Lower lobe of right lung (tissue), 2 donors: ENCODE results near the gene DCAF5. TPM values are rescaled to one million over a fixed set of nuclear protein-coding genes. Genes with fewer than 3 reads are reported as not detected.

Source experiments
- ATAC-seq, 2 donors: fragments of 200-7000 bp; cut with Tn5 transposase; one replicate each; pipeline ENCODE4 v1.9.1; 2020 to 2022; ENCODE audit warnings: mild to moderate bottlenecking in 2 of 2, moderate library complexity in 2 of 2
- DNase-seq: peaks from one replicate; pipeline ENCODE4 v3.0.0-alpha.2; 2020
- H3K27ac ChIP-seq: fragments of 200-600 bp; one replicate; pipeline ENCODE4 v1.8.0; 2022
- H3K27me3 ChIP-seq: fragments of 200-600 bp; one replicate; pipeline ENCODE4 v1.8.0; 2022; ENCODE audit warnings: low read depth
- H3K36me3 ChIP-seq: fragments of 200-600 bp; one replicate; pipeline ENCODE4 v1.8.0; 2022; ENCODE audit warnings: mild to moderate bottlenecking
- H3K4me1 ChIP-seq: fragments of 200-600 bp; one replicate; pipeline ENCODE4 v1.8.0; 2022
- H3K4me3 ChIP-seq: fragments of 200-600 bp; one replicate; pipeline ENCODE4 v1.8.0; 2022; ENCODE audit warnings: mild to moderate bottlenecking
- H3K9me3 ChIP-seq: fragments of 200-600 bp; one replicate; pipeline ENCODE4 v1.8.0; 2022
- CTCF ChIP-seq: fragments of 200-600 bp; IDR thresholded peaks from one replicate; pipeline ENCODE4 v1.8.0; 2022; ENCODE audit warnings: antibody characterized with exemption, mild to moderate bottlenecking
- intact Hi-C: fragments of 100-400 bp; cut with DNase I; formaldehyde crosslinking; loops from one replicate; pipeline ENCODE4 v1.11.0; 2022
- total RNA-seq: library from RNA; stranded (reverse); fragmentation: NEBNext Ultra II Directional; extraction: Animal tissue kit (Norgen Biotek cat#: 25700); gene quantifications from one replicate; pipeline ENCODE4 v1.2.1, GENCODE V29; 2021
- donor health status: DM: no; HTN: yes; CAD: no; lungs with severe emphysema.

Gene DCAF5
- total RNA-seq, 1 donor from 2014 or later = 54.5 TPM

- ATAC-seq (no peak), DNase-seq (no peak)
- no peak overlapping the region for H3K27ac ChIP-seq
- H3K4me3 ChIP-seq = no peak overlapping the region
- peaks cover 50% of the 10 kb centered on the region for H3K36me3 ChIP-seq
- H3K9me3 ChIP-seq = no peaks in the 10 kb centered on the region
- H3K4me1 ChIP-seq = peaks cover 29% of the 10 kb centered on the region
- H3K27me3 ChIP-seq = no peaks in the 10 kb centered on the region
- no peak for TF ChIP-seq CTCF
- intact Hi-C loops = no loop called here
These were observed 68.9 kb downstream of the DCAF5 start for GRCh38 chr14:69084023-69084422.

- intact Hi-C loops = no loop called here
These were observed 69.7 kb downstream of the DCAF5 start for GRCh38 chr14:69083181-69083580.

GRCh38 chr14:69081271-69081670, 71.6 kb downstream of the DCAF5 start:
- no peak overlapping the region for H3K4me3 ChIP-seq
- H3K9me3 ChIP-seq = no peaks in the 10 kb centered on the region
- H3K4me1 ChIP-seq = peaks cover 21% of the 10 kb centered on the region
- no peak for DNase-seq
- peaks cover 42% of the 10 kb centered on the region for H3K36me3 ChIP-seq
- H3K27me3 ChIP-seq = no peaks in the 10 kb centered on the region
- intact Hi-C loops = no loop called here
- TF ChIP-seq CTCF = no peak
- H3K27ac ChIP-seq = no peak overlapping the region
- ATAC-seq = no peak

More at GRCh38 chr14:69083181-69083580, 69.7 kb downstream of the DCAF5 start:
- DNase-seq (no peak), ATAC-seq (no peak)
- H3K27ac ChIP-seq = no peak overlapping the region
- no peaks in the 10 kb centered on the region for H3K27me3 ChIP-seq
- peaks cover 48% of the 10 kb centered on the region for H3K36me3 ChIP-seq
- H3K9me3 ChIP-seq = no peaks in the 10 kb centered on the region
- no peak overlapping the region for H3K4me3 ChIP-seq
- H3K4me1 ChIP-seq = peaks cover 35% of the 10 kb centered on the region
- no peak for TF ChIP-seq CTCF

GRCh38 chr14:69079747-69080146, 73.2 kb downstream of the DCAF5 start:
- intact Hi-C loops = no loop called here
- ATAC-seq (no peak), DNase-seq (no peak)
- Histone ChIP-seq H3K4me3 (no peak overlapping the region), H3K9me3 (no peaks in the 10 kb centered on the region), H3K27me3 (no peaks in the 10 kb centered on the region), H3K27ac (peak overlapping the region; percentile 67), H3K4me1 (peaks cover 21% of the 10 kb centered on the region), H3K36me3 (peaks cover 50% of the 10 kb centered on the region)
- TF ChIP-seq CTCF = no peak

- intact Hi-C loops = no loop called here
- H3K27me3 ChIP-seq = no peaks in the 10 kb centered on the region
- H3K9me3 ChIP-seq = no peaks in the 10 kb centered on the region
- H3K4me1 ChIP-seq = peaks cover 21% of the 10 kb centered on the region
- H3K4me3 ChIP-seq = no peak overlapping the region
- H3K36me3 ChIP-seq = peaks cover 50% of the 10 kb centered on the region
- no peak for DNase-seq
- H3K27ac ChIP-seq = peak overlapping the region; percentile 67
- TF ChIP-seq CTCF = no peak
- ATAC-seq = peak; percentile 25 to 66
These were observed 73.7 kb downstream of the DCAF5 start for GRCh38 chr14:69079188-69079742.
